ENCODE results near the gene ROR1.

DNA sequence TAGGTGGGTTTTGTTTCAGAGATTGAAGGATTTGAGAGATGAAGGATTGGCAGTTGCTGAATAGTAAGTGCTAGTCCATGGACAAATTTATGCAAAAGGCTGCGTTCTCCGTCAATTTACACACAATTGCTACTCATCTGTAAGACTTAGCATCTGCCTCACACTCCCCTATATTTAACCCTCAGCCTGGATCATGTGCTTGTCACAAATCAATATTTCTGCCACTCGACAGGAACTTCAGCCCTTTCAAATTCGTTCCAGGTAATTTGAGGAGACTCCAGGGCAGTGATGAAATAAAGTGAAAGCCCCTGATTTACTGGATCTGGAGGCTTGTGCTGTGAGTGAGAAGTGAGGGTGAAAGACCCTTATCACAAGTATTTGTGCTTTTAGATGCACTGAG, 324.0 kb downstream of the ROR1 start:
- TF ChIP-seq CTCF (IDR thresholded peaks at IDR 0.05) (no peak), POLR2A (IDR thresholded peaks at IDR 0.05) (no peak), POLR2AphosphoS5 (IDR thresholded peaks at IDR 0.05) (no peak)
